Caco-2 (cell line): Measurements from ENCODE around the gene PHKB. TPM values are rescaled to one million over a fixed set of nuclear protein-coding genes. Genes with fewer than 3 reads are reported as not detected.

Source experiments
- BruUV-seq: library from RNA; stranded (reverse); fragments of 400-500 nt; replicated peaks from 2 replicates; lab custom pipeline; 2021; lab: Mats Ljungman, UMichigan
- CTCF ChIA-PET: fragments of 300-600 bp; sonication (Branson Sonifier 250); formaldehyde crosslinking; loops from one replicate; lab custom pipeline; 2022; ENCODE audit warnings: antibody characterized with exemption; lab: Charles Lee
- POLR2A ChIA-PET: fragments of 300-600 bp; sonication (Branson Sonifier 250); formaldehyde crosslinking; loops from one replicate; lab custom pipeline; 2022; ENCODE audit warnings: antibody characterized with exemption; lab: Charles Lee
- DNase-seq, 2 experiments: peaks; one replicate each; pipeline versions ENCODE4 v3.0.0 to v3.0.0-alpha.2; 2020 to 2022
- H3K27me3 ChIP-seq: replicated peaks from 2 replicates; pipeline ENCODE4 v1.6.0; 2011; ENCODE audit warnings: low read length; ENCODE audit not compliant: control insufficient read depth, insufficient read depth
- H3K36me3 ChIP-seq: 2 replicates; pipeline ENCODE4 v1.5.1; 2011; ENCODE audit warnings: low read length; ENCODE audit not compliant: control insufficient read depth, insufficient read depth
- H3K4me1 ChIP-seq: fragments of 250-450 bp; sonication (Bioruptor Pico); 2 replicates; pipeline ENCODE4 v1.5.1; 2020; ENCODE audit warnings: mild to moderate bottlenecking
- H3K4me3 ChIP-seq: 2 replicates; pipeline ENCODE4 v1.5.1; 2011; ENCODE audit warnings: low read depth, mild to moderate bottlenecking, control low read depth, low read length
- H3K9me3 ChIP-seq: fragments of 250-450 bp; sonication (Bioruptor Pico); 2 replicates; pipeline ENCODE4 v1.5.1; 2020; ENCODE audit warnings: mild to moderate bottlenecking, moderate library complexity
- H3K27ac Mint-ChIP-seq: one replicate; pipeline ENCODE4 v1.8.0; 2022; ENCODE audit warnings: mixed read lengths; ENCODE audit not compliant: unreplicated experiment
- H3K27me3 Mint-ChIP-seq: one replicate; pipeline ENCODE4 v1.8.0; 2022; ENCODE audit warnings: mixed read lengths; ENCODE audit not compliant: insufficient read depth, unreplicated experiment
- H3K36me3 Mint-ChIP-seq: one replicate; pipeline ENCODE4 v1.8.0; 2022; ENCODE audit warnings: mild to moderate bottlenecking, mixed read lengths; ENCODE audit not compliant: insufficient read depth, unreplicated experiment
- H3K4me1 Mint-ChIP-seq: one replicate; pipeline ENCODE4 v1.8.0; 2022; ENCODE audit warnings: low read depth, mixed read lengths; ENCODE audit not compliant: unreplicated experiment
- H3K4me3 Mint-ChIP-seq: one replicate; pipeline ENCODE4 v1.8.0; 2022; ENCODE audit warnings: mild to moderate bottlenecking, moderate library complexity, mixed read lengths; ENCODE audit not compliant: unreplicated experiment
- H3K9me3 Mint-ChIP-seq: one replicate; pipeline ENCODE4 v1.8.0; 2022; ENCODE audit warnings: mixed read lengths; ENCODE audit not compliant: unreplicated experiment
- CTCF ChIP-seq, 2 experiments: fragments of 200-600 bp in 1 of 2; IDR thresholded peaks; 1 replicate in 1 of 2; 2 replicates in 1 of 2; pipeline versions ENCODE4 v1.5.1 to v1.8.0; 2011 to 2022; ENCODE audit warnings: antibody characterized with exemption in 1 of 2, control low read depth in 1 of 2, inconsistent platforms in 1 of 2, low read depth in 1 of 2, low read length in 1 of 2, mild to moderate bottlenecking in 1 of 2, moderate library complexity in 1 of 2; ENCODE audit not compliant: insufficient read depth in 1 of 2, severe bottlenecking in 1 of 2, unreplicated experiment in 1 of 2
- intact Hi-C: fragments of 100-400 bp; cut with micrococcal nuclease; formaldehyde crosslinking; loops from one replicate; pipeline ENCODE4 v1.10.0; 2022; ENCODE audit not compliant: unreplicated experiment
- total RNA-seq: library from RNA; stranded (reverse); gene quantifications from 2 replicates; pipeline ENCODE4 v1.2.3, GENCODE V29; 2022

The PHKB gene
- total RNA-seq, 1 experiment from 2014 or later = 74.2 TPM

- no peak for TF ChIP-seq CTCF (IDR thresholded peaks at IDR 0.05; ENCODE audit: insufficient read depth in 1 of 2, low read depth in 1 of 2, low read length in 1 of 2, severe bottlenecking in 1 of 2, unreplicated experiment in 1 of 2)
- no peak overlapping the region for H3K4me3 Mint-ChIP-seq
- H3K27ac Mint-ChIP-seq = no peak overlapping the region
- H3K27me3 ChIP-seq = no peaks in the 10 kb centered on the region
- DNase-seq = no peak
- CTCF ChIA-PET = no interaction called here
- H3K9me3 ChIP-seq = no peaks in the 10 kb centered on the region
- no peaks in the 10 kb centered on the region for H3K4me1 ChIP-seq
- no peak overlapping the region for H3K4me3 ChIP-seq
- no peaks in the 10 kb centered on the region for H3K36me3 ChIP-seq
- intact Hi-C loops = no loop called here
- no peaks in the 10 kb centered on the region for H3K9me3 Mint-ChIP-seq
- POLR2A ChIA-PET = no interaction called here
- H3K4me1 Mint-ChIP-seq = no peaks in the 10 kb centered on the region
- peaks cover 6% of the 10 kb centered on the region for H3K36me3 Mint-ChIP-seq
- no peaks in the 10 kb centered on the region for H3K27me3 Mint-ChIP-seq
- BruUV-seq = no TSS peak
These were observed 236.7 kb downstream of the PHKB start for GRCh38 chr16:47697826-47698225.

GRCh38 chr16:47699106-47699505 is 238.0 kb downstream of the PHKB start:
- Histone ChIP-seq H3K4me3 (no peak overlapping the region), H3K4me1 (no peaks in the 10 kb centered on the region), H3K36me3 (no peaks in the 10 kb centered on the region), H3K9me3 (no peaks in the 10 kb centered on the region), H3K27me3 (no peaks in the 10 kb centered on the region)
- intact Hi-C loops = no loop called here
- H3K4me3 Mint-ChIP-seq = no peak overlapping the region
- BruUV-seq = no TSS peak
- DNase-seq = no peak
- H3K36me3 Mint-ChIP-seq = peaks cover 6% of the 10 kb centered on the region
- TF ChIP-seq CTCF (IDR thresholded peaks at IDR 0.05; ENCODE audit: insufficient read depth in 1 of 2, low read depth in 1 of 2, low read length in 1 of 2, severe bottlenecking in 1 of 2, unreplicated experiment in 1 of 2) = no peak
- H3K27ac Mint-ChIP-seq = no peak overlapping the region
- CTCF ChIA-PET = no interaction called here
- no peaks in the 10 kb centered on the region for H3K27me3 Mint-ChIP-seq
- no peaks in the 10 kb centered on the region for H3K4me1 Mint-ChIP-seq
- no peaks in the 10 kb centered on the region for H3K9me3 Mint-ChIP-seq
- POLR2A ChIA-PET = no interaction called here

- DNase-seq = no peak
- H3K36me3 ChIP-seq = no peaks in the 10 kb centered on the region
- H3K36me3 Mint-ChIP-seq = peaks cover 6% of the 10 kb centered on the region
- no peak overlapping the region for H3K27ac Mint-ChIP-seq
- H3K4me1 Mint-ChIP-seq = no peaks in the 10 kb centered on the region
- POLR2A ChIA-PET = no interaction called here
- TF ChIP-seq CTCF (IDR thresholded peaks at IDR 0.05; ENCODE audit: insufficient read depth in 1 of 2, low read depth in 1 of 2, low read length in 1 of 2, severe bottlenecking in 1 of 2, unreplicated experiment in 1 of 2) = no peak
- H3K27me3 ChIP-seq = no peaks in the 10 kb centered on the region
- BruUV-seq = no TSS peak
- CTCF ChIA-PET = no interaction called here
- no peaks in the 10 kb centered on the region for H3K9me3 Mint-ChIP-seq
- no peak overlapping the region for H3K4me3 Mint-ChIP-seq
- intact Hi-C loops = no loop called here
- H3K4me3 ChIP-seq = no peak overlapping the region
- H3K27me3 Mint-ChIP-seq = no peaks in the 10 kb centered on the region
- H3K4me1 ChIP-seq = no peaks in the 10 kb centered on the region
- H3K9me3 ChIP-seq = no peaks in the 10 kb centered on the region
These were observed 239.9 kb downstream of the PHKB start for GRCh38 chr16:47700857-47701587.
